Thyroid gland (tissue), 4 donors: ENCODE measurements around the gene CHST8.

Source experiments
- CTCF ChIP-seq, 6 experiments: fragments of 200-600 bp in 3 of 6; fragments of 450-650 bp in 3 of 6; sonication (generic) in 3 of 6; IDR thresholded peaks; one replicate each; pipeline ENCODE4 v1.5.1; 2016 to 2019; ENCODE audit warnings: antibody characterized with exemption in 6 of 6, mild to moderate bottlenecking in 2 of 6, inconsistent platforms in 1 of 6, moderate library complexity in 1 of 6
- POLR2A ChIP-seq, 2 donors: fragments of 450-650 bp; IDR thresholded peaks; one replicate each; pipeline ENCODE4 v1.6.1; 2017; ENCODE audit warnings: antibody characterized with exemption in 2 of 2, mild to moderate bottlenecking in 2 of 2, moderate library complexity in 1 of 2

GRCh38 chr19:33804021-33804799, 182.5 kb downstream of the CHST8 start:
- TF ChIP-seq CTCF (IDR thresholded peaks at IDR 0.05) (no peak), POLR2A (IDR thresholded peaks at IDR 0.05) (no peak)
